NCI-H187 (cell line): Measurements from ENCODE around the gene C3orf70.
"Not testable (repeated sequence)": the region's sequence is repeated elsewhere in the genome, so short reads cannot be mapped to it uniquely, and the experiment has no call there.

Experiments
- DNase-seq, 2 experiments: peaks; one replicate each; lab custom pipeline; 2025; lab: John Stamatoyannopoulos, UW

The C3orf70 gene

GRCh38 chr3:185151101-185151963, 1.5 kb downstream of the C3orf70 start:
- no peak for DNase-seq

GRCh38 chr3:185150561-185150960, 2.3 kb downstream of the C3orf70 start:
- no peak for DNase-seq

GRCh38 chr3:185149591-185149990, 3.3 kb downstream of the C3orf70 start:
- DNase-seq: no peak

GRCh38 chr3:185145511-185145910, 7.3 kb downstream of the C3orf70 start:
- no peak for DNase-seq

- DNase-seq: no peak
Measured at GRCh38 chr3:185144784-185145183, 8.1 kb downstream of the C3orf70 start.

- no peak for DNase-seq
Measured at GRCh38 chr3:185137821-185138220, 15.0 kb downstream of the C3orf70 start.

GRCh38 chr3:185134509-185134908, 18.4 kb downstream of the C3orf70 start:
- no peak for DNase-seq

GRCh38 chr3:185131602-185132256, 21.1 kb downstream of the C3orf70 start:
- DNase-seq: no peak

- no peak for DNase-seq
Measured at GRCh38 chr3:185129083-185129482, 23.8 kb downstream of the C3orf70 start.

- no peak for DNase-seq
Measured at GRCh38 chr3:185126201-185126600, 26.7 kb downstream of the C3orf70 start.

- DNase-seq: no peak
Measured at GRCh38 chr3:185120126-185120525, 32.7 kb downstream of the C3orf70 start.

GRCh38 chr3:185115371-185115770, 37.5 kb downstream of the C3orf70 start:
- DNase-seq: no peak

GRCh38 chr3:185114756-185115155, 38.1 kb downstream of the C3orf70 start:
- no peak for DNase-seq

GRCh38 chr3:185112186-185112585, 40.7 kb downstream of the C3orf70 start:
- DNase-seq: no peak

- not testable (repeated sequence) for DNase-seq
Measured at GRCh38 chr3:185109012-185109411, 43.8 kb downstream of the C3orf70 start.

- DNase-seq: not testable (repeated sequence)
Measured at GRCh38 chr3:185106256-185106890, 46.5 kb downstream of the C3orf70 start.

- no peak for DNase-seq
Measured at GRCh38 chr3:185103359-185104127, 49.3 kb downstream of the C3orf70 start.

- no peak for DNase-seq
Measured at GRCh38 chr3:185094697-185095096, 58.2 kb downstream of the C3orf70 start.

GRCh38 chr3:185093116-185093515, 59.7 kb downstream of the C3orf70 start:
- no peak for DNase-seq

- DNase-seq: no peak
Measured at GRCh38 chr3:185090811-185091210, 62.0 kb downstream of the C3orf70 start.

- DNase-seq: no peak
Measured at GRCh38 chr3:185089751-185090150, 63.1 kb downstream of the C3orf70 start.

GRCh38 chr3:185089343-185089742, 63.5 kb downstream of the C3orf70 start:
- DNase-seq: no peak
